G401.6 (cell line): ENCODE measurements around the gene SPRYD4.
"Not testable (repeated sequence)": the region's sequence is repeated elsewhere in the genome, so short reads cannot be mapped to it uniquely, and the experiment has no call there.

Source experiments
- FAIRE-seq: peaks from 2 replicates; lab custom pipeline; 2012; peaks lifted over from hg19 to GRCh38; lab: Jason Lieb, UNC

The SPRYD4 gene

GRCh38 chr12:56468216-56469006, at the start of gene SPRYD4:
Gene SPRYD4 (plus strand): TSS chr12:56468578. CDS start chr12:56468592, 14 bp downstream.
- FAIRE-seq = peak; percentile 87

- no peak for FAIRE-seq
Observed at GRCh38 chr12:56420411-56420810, 48.0 kb upstream of the SPRYD4 start.

DNA sequence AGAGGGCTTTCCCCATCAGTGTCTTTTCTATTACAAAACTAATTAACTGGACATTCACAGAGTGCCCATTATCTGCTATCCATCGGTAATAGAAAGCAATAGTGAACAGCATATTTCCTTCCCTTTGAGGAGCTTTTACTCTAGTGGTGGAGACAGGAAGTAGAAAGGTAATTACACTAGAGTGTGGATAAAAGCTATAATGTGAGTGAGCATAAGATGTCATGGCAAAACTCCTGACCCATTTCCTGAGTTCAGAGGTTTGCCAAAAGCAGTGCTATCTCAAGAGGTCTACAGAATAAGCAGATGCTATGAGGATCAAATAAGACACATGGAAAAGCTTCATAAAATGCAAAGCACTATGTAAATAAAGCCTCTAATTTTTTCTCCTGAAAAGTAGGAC, 43.2 kb upstream of the SPRYD4 start:
- FAIRE-seq = no peak

DNA sequence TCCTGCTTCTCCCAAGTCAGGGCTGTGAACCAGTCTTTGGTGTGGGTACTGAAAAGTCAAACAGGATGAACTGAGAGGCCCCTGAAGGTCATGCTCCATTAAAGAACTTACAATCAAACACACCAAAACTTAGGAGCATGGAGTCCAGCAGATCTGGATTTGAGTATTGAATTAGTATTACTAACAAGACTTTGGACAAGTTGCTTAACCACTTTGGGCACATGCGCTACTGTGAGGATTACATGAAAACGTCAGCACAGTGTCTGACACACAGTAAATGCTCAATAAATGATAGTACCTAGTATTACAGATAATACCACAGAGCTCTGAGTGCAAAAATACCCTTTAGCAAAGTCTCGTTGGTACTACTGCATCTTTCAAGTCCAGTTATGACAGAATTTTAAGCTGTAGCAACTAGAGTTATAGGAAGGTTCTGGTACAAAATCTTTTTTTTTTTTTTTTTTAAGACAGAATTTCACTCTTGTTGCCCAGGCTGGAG, 42.4 kb upstream of the SPRYD4 start:
- no peak for FAIRE-seq

GRCh38 chr12:56431288-56431687, 37.1 kb upstream of the SPRYD4 start:
- FAIRE-seq = no peak

- no peak for FAIRE-seq
Observed at GRCh38 chr12:56431850-56432249, 36.5 kb upstream of the SPRYD4 start.

DNA sequence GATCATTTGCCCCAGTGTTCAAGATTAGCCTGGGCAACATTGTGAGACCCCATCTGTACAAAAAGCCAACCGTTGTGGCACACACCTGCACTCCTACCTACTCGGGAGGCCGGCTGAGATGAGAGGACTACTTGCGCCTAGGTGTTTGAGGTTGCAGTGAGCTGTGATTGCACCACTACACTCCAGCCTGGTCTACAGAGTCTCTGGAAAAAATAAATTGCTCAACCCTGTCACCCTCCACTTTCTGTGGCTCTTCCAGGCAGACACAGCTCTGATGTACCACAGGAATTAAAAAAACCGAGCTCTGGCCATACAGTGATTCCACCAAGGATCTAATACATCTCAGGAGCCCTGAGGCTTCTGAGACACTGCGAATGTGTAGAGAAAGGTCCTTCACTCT, 33.5 kb upstream of the SPRYD4 start:
- no peak for FAIRE-seq

GRCh38 chr12:56437430-56438176, 30.8 kb upstream of the SPRYD4 start:
- FAIRE-seq = no peak

- not testable (repeated sequence) for FAIRE-seq
Observed at GRCh38 chr12:56443208-56443607, 25.2 kb upstream of the SPRYD4 start.

DNA sequence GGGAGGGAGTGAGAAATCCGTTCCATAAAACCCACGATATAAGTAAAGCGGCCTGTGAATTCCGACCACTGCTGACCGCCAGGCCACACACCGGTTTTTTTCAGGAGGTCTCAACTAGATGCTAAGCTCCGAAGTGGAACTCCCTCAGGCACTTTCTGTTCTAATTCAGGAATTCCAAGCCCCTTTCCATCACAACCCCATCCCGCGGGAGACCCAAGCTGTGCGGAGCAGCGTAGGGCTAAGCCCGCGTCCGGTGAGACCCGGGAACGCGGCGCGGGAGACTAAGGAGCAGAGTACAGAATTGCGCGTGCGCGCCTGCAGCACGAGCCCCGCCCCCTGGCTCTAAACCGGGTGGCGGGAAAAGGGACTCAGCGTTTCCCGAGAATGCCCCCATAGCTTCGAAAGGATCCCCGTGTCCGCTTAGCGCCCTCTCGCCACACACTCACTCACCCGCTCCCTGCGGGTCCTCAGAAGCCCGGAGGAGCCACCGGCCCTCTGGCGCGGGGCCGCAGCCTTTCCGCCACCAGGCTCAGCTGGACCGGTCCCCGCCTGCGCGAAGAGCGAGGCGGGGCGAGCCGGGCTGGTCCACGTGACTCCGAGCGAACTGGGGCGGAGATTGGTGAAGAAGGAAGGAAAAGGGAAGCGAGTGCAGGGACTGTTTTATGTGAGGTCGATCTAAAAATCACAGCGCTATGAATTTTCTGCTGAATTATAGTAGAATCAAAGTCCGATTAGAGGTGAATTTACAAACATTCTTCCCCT, 19.3 kb upstream of the SPRYD4 start, which contains the start of gene TIMELESS:
Gene TIMELESS, minus strand, starts transcription at position 567 of the 762 bp plus-strand sequence. CDS start 15,256 bp downstream, outside the sequence.
- peak; percentile 86 for FAIRE-seq

DNA sequence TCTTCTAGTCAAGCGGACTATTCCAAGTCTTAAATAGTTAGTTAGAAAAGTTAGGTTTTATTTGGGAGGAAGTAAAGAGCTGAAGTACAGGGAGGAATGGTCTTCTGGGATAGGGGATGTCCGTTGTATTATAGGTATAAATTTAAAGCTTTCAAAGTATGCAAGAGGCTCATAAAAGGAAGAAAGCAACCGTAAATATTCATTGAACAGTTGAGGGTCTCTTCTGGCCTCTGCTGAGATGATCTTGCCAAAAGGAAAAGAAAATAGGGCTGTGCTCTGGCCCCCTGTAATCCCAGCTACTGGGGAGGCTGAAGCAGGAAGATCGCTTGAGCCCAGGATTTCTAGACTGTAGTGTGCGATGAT, 18.8 kb upstream of the SPRYD4 start:
- no peak for FAIRE-seq

DNA sequence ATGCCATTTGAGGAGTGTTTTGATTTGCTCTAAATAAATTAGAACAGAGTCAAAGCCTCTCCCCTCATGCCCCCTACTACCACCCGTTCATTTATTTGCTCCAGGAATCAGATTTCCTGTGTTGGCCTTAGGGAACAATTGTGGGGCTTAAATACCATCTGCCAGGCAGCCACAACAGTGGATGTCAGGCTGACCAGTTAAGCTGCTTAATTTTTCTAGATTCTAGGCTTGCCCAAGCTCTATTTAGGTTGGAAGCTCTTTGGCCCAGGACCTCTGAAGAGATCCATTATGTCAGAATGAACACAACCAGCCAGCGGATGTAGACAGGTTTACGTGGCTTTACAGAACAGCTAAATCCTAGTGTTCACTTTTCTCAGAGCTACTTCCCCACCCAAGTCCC, 18.1 kb upstream of the SPRYD4 start:
- no peak for FAIRE-seq

DNA sequence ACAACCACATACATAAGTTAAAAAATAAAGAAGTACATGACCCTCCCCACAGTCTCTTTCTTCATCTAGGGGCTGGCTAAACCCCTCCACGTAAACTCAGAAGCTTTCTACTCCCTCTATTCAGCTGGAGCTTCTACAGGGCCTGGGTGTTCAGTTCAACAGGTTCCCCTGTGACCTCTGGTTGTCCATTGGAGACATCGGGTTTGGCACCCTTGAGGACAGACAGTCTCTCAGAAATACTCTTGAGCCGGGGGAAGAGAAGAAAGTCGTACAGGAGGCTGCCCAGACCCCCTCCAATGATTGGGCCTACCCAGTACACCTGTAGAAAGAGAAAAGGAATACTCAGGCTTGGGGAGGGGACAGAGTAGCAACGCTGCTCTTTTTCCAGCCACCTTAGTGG, 17.2 kb upstream of the SPRYD4 start:
- no peak for FAIRE-seq

DNA sequence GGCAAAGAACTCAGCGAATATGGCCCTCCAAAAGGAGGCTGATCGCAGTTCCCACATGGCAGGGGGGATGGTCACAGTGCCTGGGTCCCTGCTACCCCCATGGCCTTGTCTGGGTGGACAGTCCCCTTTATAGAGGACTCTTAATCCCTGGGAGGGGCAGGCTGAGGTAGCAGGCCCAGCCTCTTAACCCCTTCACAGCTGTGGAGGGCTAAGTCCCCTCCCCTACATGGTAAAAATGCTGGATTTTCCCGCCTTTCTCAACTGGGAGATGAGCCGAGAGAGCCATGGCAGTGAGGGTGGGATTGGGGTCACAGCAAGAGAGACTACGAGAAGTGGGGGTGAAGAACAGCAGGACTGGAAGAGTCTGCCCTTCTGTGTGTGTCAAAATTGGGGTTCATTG, 13.8 kb upstream of the SPRYD4 start, which contains the start of gene MIP:
Gene MIP, minus strand, starts transcription at position 101 of the 400 bp plus-strand sequence. Its CDS starts 44 bp downstream, at position 57.
- no peak for FAIRE-seq

DNA sequence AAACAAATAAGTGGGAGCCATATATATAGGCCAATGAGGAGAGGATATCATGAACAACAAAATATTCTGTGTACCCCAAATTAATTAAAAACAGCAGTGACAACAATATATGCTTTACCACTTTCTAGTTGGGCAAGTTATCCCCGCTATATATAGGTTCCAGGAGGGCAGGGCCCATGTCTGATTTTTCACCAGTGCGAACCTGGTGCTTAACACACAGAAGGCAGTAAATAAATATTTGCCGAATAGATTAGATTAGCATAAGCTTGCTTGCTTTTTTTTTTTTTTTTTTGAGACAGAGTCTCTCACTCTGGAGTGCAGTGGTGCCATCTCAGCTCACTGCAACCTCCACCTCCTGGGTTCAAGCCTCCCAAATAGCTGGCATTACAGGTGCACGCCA, 10.6 kb upstream of the SPRYD4 start:
- no peak for FAIRE-seq

DNA sequence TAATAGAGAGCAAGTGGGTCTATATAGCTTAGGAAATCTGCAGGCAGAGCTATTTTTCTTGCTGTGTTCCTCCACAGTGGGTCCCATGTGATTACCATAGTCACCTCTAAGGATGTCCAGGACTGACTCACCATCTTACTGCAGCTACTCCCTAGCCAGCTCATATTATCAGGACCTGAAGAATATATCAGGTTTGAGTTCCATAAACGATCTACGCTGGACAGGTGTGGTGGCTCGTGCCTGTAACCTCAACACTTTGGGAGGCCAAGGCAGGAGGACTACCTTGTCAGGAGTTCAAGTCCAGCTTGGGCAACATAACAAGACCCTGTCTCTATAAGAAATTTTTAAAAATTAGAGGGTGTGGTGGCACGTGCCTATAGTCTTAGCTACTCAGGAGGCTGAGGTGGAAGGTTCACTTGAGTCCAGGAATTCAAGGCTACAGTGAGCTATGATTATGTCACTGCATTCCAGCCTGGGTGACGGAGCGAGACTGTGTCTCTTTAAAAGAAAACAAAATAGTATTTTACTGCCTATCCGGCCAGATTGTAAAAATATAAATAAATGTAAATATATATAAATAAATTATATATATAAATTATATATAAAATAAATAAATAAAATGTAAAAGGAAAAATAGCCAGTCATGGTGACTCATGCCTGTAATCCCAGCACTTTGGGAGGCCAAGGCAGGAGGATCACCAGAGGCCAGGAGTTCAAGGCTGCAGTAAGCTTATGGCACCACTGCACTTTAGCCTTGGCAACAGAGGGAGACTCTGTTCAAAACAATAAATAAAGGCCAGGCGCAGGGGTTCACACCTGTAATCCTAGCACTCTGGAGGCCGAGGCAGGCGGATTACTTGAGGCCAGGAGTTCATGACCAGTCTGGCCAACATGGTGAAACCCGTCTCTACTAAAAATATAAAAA, 6.9 kb upstream of the SPRYD4 start:
- FAIRE-seq = no peak

DNA sequence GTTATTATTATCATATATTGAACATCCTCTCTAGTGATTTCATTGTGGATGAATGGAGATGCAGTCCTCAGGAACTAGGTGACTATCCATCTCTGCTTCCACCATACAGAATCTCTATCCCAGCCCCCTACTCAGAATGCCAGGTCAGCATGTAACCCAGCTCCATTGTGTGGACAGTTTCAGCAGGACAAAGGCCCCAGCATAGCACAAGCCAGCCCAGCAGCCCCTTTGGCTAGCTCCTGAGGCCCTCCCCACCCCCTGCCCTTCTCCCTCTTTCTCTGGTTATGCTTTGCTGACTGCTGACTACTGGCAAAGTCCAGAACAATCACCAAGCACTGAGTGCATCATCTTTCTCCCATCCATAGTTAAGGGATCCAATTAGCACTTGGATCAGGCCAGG, 5.8 kb upstream of the SPRYD4 start:
- no peak for FAIRE-seq

DNA sequence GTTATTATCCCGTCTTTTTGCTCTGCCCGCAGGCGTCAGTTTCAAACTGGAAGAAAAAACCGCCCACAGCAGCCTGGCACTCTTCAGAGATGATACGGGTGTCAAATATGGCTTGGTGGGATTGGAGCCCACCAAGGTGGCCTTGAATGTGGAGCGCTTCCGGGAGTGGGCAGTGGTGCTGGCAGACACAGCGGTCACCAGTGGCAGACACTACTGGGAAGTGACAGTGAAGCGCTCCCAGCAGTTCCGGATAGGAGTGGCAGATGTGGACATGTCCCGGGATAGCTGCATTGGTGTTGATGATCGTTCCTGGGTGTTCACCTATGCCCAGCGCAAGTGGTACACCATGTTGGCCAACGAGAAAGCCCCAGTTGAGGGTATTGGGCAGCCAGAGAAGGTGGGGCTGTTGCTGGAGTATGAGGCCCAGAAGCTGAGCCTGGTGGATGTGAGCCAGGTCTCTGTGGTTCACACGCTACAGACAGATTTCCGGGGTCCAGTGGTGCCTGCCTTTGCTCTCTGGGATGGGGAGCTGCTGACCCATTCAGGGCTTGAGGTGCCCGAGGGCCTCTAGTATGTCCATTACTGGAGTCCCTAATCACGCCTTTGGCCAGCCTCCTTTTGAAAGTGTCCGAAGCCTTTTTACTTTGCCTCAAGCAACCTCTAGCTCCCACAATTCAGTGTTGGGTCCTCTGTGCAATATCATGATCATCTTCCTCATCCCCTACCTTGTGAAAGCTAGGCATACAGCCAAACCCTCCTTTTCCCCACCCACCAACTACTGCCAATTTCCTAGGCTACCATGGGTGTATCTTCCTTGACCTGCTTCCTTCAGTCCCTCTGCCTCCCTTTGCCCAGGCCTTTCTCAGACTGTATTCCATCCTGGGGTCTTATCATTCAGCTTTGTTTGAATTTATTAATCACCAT, 891 bp downstream of the SPRYD4 start:
- FAIRE-seq = no peak

GRCh38 chr12:56474389-56474788, 6.0 kb downstream of the SPRYD4 start:
- no peak for FAIRE-seq

GRCh38 chr12:56476143-56476542, 7.8 kb downstream of the SPRYD4 start:
- FAIRE-seq = no peak
